MM.1S (cell line): ENCODE results near the gene SRSF7.

ENCODE experiments used
- CTCF ChIP-seq: fragments of 300-600 bp; sonication (generic); IDR thresholded peaks from 2 replicates; pipeline ENCODE4 v1.5.1; 2016; ENCODE audit warnings: antibody characterized with exemption, low read length, mixed read lengths
- EZH2phosphoT487 ChIP-seq: fragments of 300-600 bp; sonication (generic); IDR thresholded peaks from 2 replicates; pipeline ENCODE4 v1.6.1; 2018; ENCODE audit warnings: antibody characterized with exemption, low read length

DNA sequence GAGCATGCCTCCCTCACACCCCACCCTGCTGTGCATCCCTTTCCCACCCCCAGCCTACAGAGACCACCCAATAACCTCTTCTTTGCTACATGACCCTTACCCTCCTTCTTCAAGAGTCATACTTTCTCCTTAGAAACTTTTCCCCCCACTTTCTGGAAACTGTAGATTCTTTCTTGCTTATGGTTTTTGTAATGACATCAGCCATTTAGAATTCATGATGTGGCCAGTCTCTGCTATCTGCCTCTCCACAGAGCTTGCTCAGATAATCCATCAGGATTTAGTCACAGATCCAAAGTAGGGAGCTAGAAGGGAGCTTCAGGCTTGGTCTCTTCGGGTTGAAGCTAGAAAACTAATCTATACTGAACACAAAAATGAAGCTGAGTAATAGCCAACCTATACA, 48.7 kb downstream of the SRSF7 start:
- TF ChIP-seq CTCF (no peak), EZH2phosphoT487 (no peak)
